ENCODE measurements around the gene PPIF.

Gene PPIF

DNA sequence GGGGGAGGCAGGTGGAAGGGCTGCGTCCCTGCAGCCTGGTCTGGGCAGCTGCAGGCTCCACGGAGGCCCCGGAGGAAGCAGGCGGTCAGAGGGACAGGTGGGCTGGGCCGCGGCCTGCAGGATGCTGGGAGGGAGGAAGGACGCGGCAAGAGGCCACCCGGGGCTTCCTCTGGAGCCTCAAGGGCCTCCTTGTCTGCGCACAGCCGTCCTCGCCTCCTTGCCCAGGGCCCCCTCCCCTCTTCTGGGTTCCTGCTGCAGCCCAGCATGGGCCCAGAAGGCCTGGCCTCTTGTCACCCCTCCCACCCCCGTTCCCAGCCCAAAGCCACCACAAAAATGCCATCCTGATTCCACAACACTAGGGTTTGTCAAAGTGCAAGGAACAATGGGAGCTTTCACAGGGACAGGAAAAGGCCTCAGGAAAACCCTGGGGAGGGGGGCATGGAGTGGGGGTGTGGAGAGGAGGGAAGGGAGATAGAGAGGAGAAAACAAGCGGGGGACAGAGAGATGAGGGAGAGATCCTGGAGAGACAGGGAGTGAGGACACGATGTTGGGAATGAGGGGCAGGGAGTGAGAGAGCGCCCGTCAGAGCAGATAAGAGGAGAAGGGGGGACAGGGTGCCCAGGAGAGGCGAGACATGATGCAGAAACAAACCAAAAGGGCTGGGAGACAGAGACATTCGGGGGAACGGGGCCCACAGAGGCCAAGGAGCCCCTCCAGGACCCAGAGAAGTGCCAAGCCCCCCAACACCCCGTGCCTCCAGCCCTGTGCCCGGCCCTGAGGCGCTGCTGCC, 56.4 kb downstream of the PPIF start (continued):
- TF ChIP-seq CREB5 (CRISPR knock-in tag; IDR thresholded peaks at IDR 0.05; ENCODE audit: low read depth) (no peak), ISL1 (CRISPR knock-in tag; IDR thresholded peaks at IDR 0.05) (no peak), ZNF8 (CRISPR knock-in tag; IDR thresholded peaks at IDR 0.05) (no peak), OSR1 (CRISPR knock-in tag; IDR thresholded peaks at IDR 0.05) (no peak), RARB (CRISPR knock-in tag; IDR thresholded peaks at IDR 0.05) (no peak), ZNF565 (CRISPR knock-in tag; conservative IDR thresholded peaks at IDR 0.05; ENCODE audit: low read depth) (no peak), BACH2 (CRISPR knock-in tag; IDR thresholded peaks at IDR 0.05; ENCODE audit: borderline replicate concordance) (no peak), ARNTL (CRISPR knock-in tag; IDR thresholded peaks at IDR 0.05; ENCODE audit: borderline replicate concordance, low read depth) (no peak)
- TF ChIP-seq, protein P1, sequence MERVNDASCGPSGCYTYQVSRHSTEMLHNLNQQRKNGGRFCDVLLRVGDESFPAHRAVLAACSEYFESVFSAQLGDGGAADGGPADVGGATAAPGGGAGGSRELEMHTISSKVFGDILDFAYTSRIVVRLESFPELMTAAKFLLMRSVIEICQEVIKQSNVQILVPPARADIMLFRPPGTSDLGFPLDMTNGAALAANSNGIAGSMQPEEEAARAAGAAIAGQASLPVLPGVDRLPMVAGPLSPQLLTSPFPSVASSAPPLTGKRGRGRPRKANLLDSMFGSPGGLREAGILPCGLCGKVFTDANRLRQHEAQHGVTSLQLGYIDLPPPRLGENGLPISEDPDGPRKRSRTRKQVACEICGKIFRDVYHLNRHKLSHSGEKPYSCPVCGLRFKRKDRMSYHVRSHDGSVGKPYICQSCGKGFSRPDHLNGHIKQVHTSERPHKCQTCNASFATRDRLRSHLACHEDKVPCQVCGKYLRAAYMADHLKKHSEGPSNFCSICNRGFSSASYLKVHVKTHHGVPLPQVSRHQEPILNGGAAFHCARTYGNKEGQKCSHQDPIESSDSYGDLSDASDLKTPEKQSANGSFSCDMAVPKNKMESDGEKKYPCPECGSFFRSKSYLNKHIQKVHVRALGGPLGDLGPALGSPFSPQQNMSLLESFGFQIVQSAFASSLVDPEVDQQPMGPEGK (CRISPR knock-in tag; IDR thresholded peaks at IDR 0.05; ENCODE audit: borderline replicate concordance), result no peak

GRCh38 chr10:79404231-79404609, 57.0 kb downstream of the PPIF start:
- no peak for TF ChIP-seq ZFP30 (CRISPR knock-in tag; IDR thresholded peaks at IDR 0.05)
- TF ChIP-seq TCF4 (CRISPR knock-in tag; IDR thresholded peaks at IDR 0.05; ENCODE audit: borderline replicate concordance), result no peak
- TF ChIP-seq GLIS3 (CRISPR knock-in tag; IDR thresholded peaks at IDR 0.05), result no peak
- no peak for TF ChIP-seq ZFP3 (CRISPR knock-in tag; IDR thresholded peaks at IDR 0.05)
- no peak for TF ChIP-seq ZNF565 (CRISPR knock-in tag; conservative IDR thresholded peaks at IDR 0.05; ENCODE audit: low read depth)
- TF ChIP-seq ZNF70 (CRISPR knock-in tag; IDR thresholded peaks at IDR 0.05), result no peak
- no peak for ATAC-seq

DNA sequence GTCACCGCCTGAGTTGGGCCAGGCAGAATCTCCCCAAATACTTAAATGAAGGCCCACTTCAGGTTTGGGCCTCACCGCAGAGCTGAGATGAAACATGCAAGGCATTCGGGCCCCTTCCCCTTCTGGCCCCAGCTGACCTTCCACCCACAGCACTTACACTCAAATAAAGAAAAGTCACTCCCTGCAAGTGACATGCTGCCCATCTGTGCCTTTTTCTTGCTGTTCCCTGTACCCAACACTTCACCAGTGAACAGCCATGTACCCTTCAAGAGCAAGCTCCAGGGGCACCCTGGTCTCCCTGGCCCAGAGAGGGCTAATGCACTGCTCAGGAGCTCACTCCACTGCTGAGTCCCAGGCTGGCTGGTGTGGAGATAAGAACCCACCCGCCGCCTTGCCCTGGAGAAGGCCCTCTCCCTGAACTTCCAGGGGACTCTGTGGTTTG, 57.4 kb downstream of the PPIF start:
- TF ChIP-seq OSR1 (CRISPR knock-in tag; IDR thresholded peaks at IDR 0.05), result no peak
- TF ChIP-seq CSDC2 (CRISPR knock-in tag; IDR thresholded peaks at IDR 0.05), result no peak
- TF ChIP-seq ZNF70 (CRISPR knock-in tag; IDR thresholded peaks at IDR 0.05), result no peak
- no peak for TF ChIP-seq ZNF8 (CRISPR knock-in tag; IDR thresholded peaks at IDR 0.05)
- TF ChIP-seq TCF4 (CRISPR knock-in tag; IDR thresholded peaks at IDR 0.05; ENCODE audit: borderline replicate concordance), result no peak
- TF ChIP-seq CREB5 (CRISPR knock-in tag; IDR thresholded peaks at IDR 0.05; ENCODE audit: low read depth), result no peak
- TF ChIP-seq GLIS3 (CRISPR knock-in tag; IDR thresholded peaks at IDR 0.05), result no peak
- no peak for TF ChIP-seq ZFP30 (CRISPR knock-in tag; IDR thresholded peaks at IDR 0.05)
- no peak for TF ChIP-seq ZFP3 (CRISPR knock-in tag; IDR thresholded peaks at IDR 0.05)
- no peak for TF ChIP-seq ZNF565 (CRISPR knock-in tag; conservative IDR thresholded peaks at IDR 0.05; ENCODE audit: low read depth)
- no peak for TF ChIP-seq ESRRG (CRISPR knock-in tag; IDR thresholded peaks at IDR 0.05)
- TF ChIP-seq TSHZ2 (CRISPR knock-in tag; IDR thresholded peaks at IDR 0.05), result no peak
- no peak for TF ChIP-seq TOX (CRISPR knock-in tag; IDR thresholded peaks at IDR 0.05; ENCODE audit: borderline replicate concordance)
- no peak for TF ChIP-seq SNAI2 (CRISPR knock-in tag; IDR thresholded peaks at IDR 0.05)
- ATAC-seq, result no peak
